Endothelial cell (in vitro differentiated cells): ENCODE measurements around the gene RGL1. TPM values are rescaled to one million over a fixed set of nuclear protein-coding genes. Genes with fewer than 3 reads are reported as not detected.

ENCODE experiments used
- DNase-seq: peaks from one replicate; pipeline ENCODE4 v3.0.0; 2021; ENCODE audit warnings: low spot score
- H3K27ac Mint-ChIP-seq: one replicate; pipeline ENCODE4 v1.8.0; 2021; ENCODE audit warnings: mixed read lengths, inconsistent platforms; ENCODE audit not compliant: unreplicated experiment
- H3K27me3 Mint-ChIP-seq: one replicate; pipeline ENCODE4 v1.8.0; 2021; ENCODE audit warnings: mild to moderate bottlenecking, moderate library complexity, mixed read lengths, inconsistent platforms; ENCODE audit not compliant: unreplicated experiment
- H3K36me3 Mint-ChIP-seq: one replicate; pipeline ENCODE4 v1.8.0; 2021; ENCODE audit warnings: mild to moderate bottlenecking, low read depth, mixed read lengths, inconsistent platforms; ENCODE audit not compliant: unreplicated experiment
- H3K4me1 Mint-ChIP-seq: one replicate; pipeline ENCODE4 v1.8.0; 2021; ENCODE audit warnings: mild to moderate bottlenecking, mixed read lengths, inconsistent platforms; ENCODE audit not compliant: unreplicated experiment
- H3K4me3 Mint-ChIP-seq: one replicate; pipeline ENCODE4 v1.8.0; 2021; ENCODE audit warnings: mild to moderate bottlenecking, mixed read lengths, inconsistent platforms; ENCODE audit not compliant: unreplicated experiment
- H3K9me3 Mint-ChIP-seq: one replicate; pipeline ENCODE4 v1.8.0; 2021; ENCODE audit warnings: mixed read lengths, inconsistent platforms; ENCODE audit not compliant: unreplicated experiment
- total RNA-seq: library from RNA; stranded (reverse); fragmentation: NEBNext Ultra II Directional; extraction: Animal tissue kit (Norgen Biotek cat#: 25700); gene quantifications from one replicate; pipeline ENCODE4 v1.2.1, GENCODE V29; 2021; ENCODE audit not compliant: unreplicated experiment
- TF ChIP-seq, protein P1 (sequence below): fragments of 200-600 bp; sonication (generic); IDR thresholded peaks from one replicate; pipeline ENCODE4 v1.5.0; 2021; ENCODE audit warnings: antibody characterized with exemption; ENCODE audit not compliant: unreplicated experiment

Gene RGL1
- total RNA-seq, 1 donor from 2014 or later, result 60.7 TPM

DNA sequence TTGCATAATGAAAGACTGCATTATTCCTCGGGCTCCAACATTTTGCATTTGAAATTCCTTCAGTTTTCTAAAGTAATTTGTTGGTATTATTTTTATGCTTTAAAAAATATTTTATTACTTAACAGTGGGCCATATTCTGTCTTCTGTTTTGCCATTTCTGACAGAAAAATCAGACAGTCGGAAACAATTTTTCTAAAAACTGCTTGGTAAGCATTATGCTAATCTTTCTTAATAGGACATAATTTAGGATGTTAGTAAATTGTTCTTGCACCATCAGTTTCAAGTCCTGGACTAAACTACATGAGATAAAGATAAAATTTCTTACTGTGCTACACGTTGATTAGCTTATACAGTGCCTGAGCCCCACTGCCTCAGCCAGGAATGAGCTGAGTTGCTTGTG, 11.2 kb downstream of the RGL1 start:
- no peaks in the 10 kb centered on the region for H3K9me3 Mint-ChIP-seq
- peak overlapping the region; percentile 28 for H3K27ac Mint-ChIP-seq
- H3K4me3 Mint-ChIP-seq, result no peak overlapping the region
- TF ChIP-seq, protein P1, sequence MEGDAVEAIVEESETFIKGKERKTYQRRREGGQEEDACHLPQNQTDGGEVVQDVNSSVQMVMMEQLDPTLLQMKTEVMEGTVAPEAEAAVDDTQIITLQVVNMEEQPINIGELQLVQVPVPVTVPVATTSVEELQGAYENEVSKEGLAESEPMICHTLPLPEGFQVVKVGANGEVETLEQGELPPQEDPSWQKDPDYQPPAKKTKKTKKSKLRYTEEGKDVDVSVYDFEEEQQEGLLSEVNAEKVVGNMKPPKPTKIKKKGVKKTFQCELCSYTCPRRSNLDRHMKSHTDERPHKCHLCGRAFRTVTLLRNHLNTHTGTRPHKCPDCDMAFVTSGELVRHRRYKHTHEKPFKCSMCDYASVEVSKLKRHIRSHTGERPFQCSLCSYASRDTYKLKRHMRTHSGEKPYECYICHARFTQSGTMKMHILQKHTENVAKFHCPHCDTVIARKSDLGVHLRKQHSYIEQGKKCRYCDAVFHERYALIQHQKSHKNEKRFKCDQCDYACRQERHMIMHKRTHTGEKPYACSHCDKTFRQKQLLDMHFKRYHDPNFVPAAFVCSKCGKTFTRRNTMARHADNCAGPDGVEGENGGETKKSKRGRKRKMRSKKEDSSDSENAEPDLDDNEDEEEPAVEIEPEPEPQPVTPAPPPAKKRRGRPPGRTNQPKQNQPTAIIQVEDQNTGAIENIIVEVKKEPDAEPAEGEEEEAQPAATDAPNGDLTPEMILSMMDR, result no peak
- peaks cover 83% of the 10 kb centered on the region for H3K4me1 Mint-ChIP-seq
- H3K36me3 Mint-ChIP-seq, result peaks cover 14% of the 10 kb centered on the region
- H3K27me3 Mint-ChIP-seq, result peaks cover 4% of the 10 kb centered on the region
- DNase-seq, result no peak

DNA sequence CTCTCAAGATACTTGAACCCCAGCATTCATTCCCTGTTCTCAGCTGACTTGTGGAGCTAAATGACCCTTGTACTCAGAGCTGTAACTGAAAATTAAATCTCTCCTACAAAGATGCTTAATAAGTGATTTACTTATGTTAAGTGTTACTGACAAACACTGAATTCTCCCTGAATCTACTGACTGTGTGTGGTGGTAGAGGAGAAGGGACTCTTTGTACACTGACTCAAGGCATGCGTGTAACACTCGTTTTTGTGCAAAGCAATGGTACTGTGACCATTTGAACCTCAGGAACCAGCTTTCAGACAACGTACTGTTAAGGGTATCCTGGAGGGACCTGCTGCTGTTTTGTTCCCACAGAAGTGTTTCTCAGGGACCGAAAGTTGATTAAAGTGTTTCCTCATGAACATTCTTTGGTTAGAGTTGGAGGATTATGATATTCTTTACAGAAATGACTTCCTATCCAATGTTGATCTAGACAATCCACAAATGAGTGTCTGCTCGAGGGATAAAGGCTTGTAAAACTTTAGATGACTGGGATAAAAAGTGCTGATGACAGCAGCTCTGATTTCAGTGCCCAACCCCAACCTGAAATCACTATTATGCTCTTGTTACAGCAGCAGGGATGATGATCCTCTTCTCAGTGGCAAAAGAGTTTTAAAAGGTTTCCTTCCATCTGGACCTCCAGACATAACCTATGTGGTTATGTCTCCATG, 12.8 kb downstream of the RGL1 start:
- peaks cover 2% of the 10 kb centered on the region for H3K27me3 Mint-ChIP-seq
- peak overlapping the region; percentile 92 for H3K27ac Mint-ChIP-seq
- H3K36me3 Mint-ChIP-seq, result peaks cover 7% of the 10 kb centered on the region
- TF ChIP-seq, protein P1, result no peak
- peaks cover 80% of the 10 kb centered on the region for H3K4me1 Mint-ChIP-seq
- peak overlapping the region; percentile 81 for H3K4me3 Mint-ChIP-seq
- no peak for DNase-seq
- H3K9me3 Mint-ChIP-seq, result no peaks in the 10 kb centered on the region

DNA sequence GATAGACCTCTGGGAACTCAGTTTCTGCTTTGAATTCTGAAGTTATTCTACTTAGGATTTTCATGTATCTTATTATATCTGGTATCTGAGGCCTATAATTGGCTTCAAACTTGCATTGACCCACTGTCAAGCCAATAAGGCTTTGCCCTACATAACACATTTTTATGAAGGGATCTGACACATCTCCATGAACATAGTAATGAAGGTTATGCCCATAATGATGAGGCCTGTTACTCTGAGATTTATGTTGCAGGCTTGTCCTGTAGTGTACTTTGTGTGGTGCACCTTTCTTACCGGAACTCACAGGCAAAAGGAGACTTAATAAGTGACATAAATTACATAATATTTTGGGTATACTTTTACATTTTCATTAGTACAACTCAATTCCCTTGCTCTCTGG, 14.1 kb downstream of the RGL1 start:
- no peaks in the 10 kb centered on the region for H3K9me3 Mint-ChIP-seq
- H3K36me3 Mint-ChIP-seq, result no peaks in the 10 kb centered on the region
- TF ChIP-seq, protein P1, result no peak
- peaks cover 72% of the 10 kb centered on the region for H3K4me1 Mint-ChIP-seq
- H3K4me3 Mint-ChIP-seq, result no peak overlapping the region
- DNase-seq, result no peak
- H3K27me3 Mint-ChIP-seq, result peaks cover 2% of the 10 kb centered on the region
- no peak overlapping the region for H3K27ac Mint-ChIP-seq

DNA sequence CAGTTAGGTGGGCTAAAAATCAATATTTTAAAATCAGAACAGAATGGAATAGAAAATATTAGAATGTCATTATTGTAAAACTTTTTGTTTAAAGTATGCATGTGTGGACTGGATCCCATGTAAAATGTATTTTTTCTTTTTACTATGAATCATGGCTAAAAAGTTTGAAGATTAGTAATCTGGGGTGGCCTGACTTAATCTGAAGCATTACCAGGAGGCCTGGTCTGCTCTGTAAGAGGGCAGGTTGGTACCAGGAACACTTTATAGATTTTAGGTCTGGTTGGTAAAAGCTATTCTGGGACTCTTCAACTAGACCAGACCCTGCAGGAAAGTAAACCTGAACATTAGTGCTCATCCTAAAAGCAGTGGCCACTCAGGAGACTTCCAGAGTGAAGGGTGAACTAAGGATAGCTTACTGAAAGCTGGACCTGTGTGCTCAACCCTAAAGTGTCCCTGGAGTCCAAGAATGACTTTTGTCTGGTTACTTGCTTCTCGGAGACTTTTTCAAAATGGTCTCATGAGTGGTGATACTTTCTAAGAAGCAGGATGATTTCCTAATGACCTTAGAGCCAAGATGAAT, 16.5 kb downstream of the RGL1 start:
- peaks cover 61% of the 10 kb centered on the region for H3K4me1 Mint-ChIP-seq
- TF ChIP-seq, protein P1, result no peak
- H3K27ac Mint-ChIP-seq, result peak overlapping the region; percentile 41
- H3K27me3 Mint-ChIP-seq, result peaks cover 3% of the 10 kb centered on the region
- peaks cover 14% of the 10 kb centered on the region for H3K36me3 Mint-ChIP-seq
- no peak overlapping the region for H3K4me3 Mint-ChIP-seq
- DNase-seq, result no peak
- H3K9me3 Mint-ChIP-seq, result no peaks in the 10 kb centered on the region
